HepG2 (cell line): ENCODE data around the gene RTEL1. TPM values are rescaled to one million over a fixed set of nuclear protein-coding genes. Genes with fewer than 3 reads are reported as not detected.

ENCODE experiments used
- AHDC1 ChIP-seq: sonication (generic); formaldehyde crosslinking; IDR thresholded peaks from 2 replicates; pipeline ENCODE4 v1.5.1; 2020; ENCODE audit warnings: mild to moderate bottlenecking, missing genetic modification reagents, borderline replicate concordance
- ARNT2 ChIP-seq: sonication (generic); formaldehyde crosslinking; IDR thresholded peaks from 2 replicates; pipeline ENCODE4 v1.8.0; 2022; ENCODE audit warnings: mild to moderate bottlenecking, low read depth, missing genetic modification reagents, moderate library complexity
- EZH2 ChIP-seq: conservative IDR thresholded peaks from 2 replicates; pipeline ENCODE4 v1.6.1; 2012; ENCODE audit warnings: mild to moderate bottlenecking, low read depth, low read length, moderate library complexity
- GFI1 ChIP-seq: sonication (generic); formaldehyde crosslinking; IDR thresholded peaks from 2 replicates; pipeline ENCODE4 v1.5.0; 2020; ENCODE audit warnings: missing genetic modification reagents, mild to moderate bottlenecking, borderline replicate concordance
- HMG20B ChIP-seq: conservative IDR thresholded peaks from 2 replicates; pipeline ENCODE4 v1.6.1; 2016; ENCODE audit warnings: missing genetic modification reagents, missing compliant biosample characterization
- KLF15 ChIP-seq: sonication (generic); formaldehyde crosslinking; IDR thresholded peaks from 2 replicates; pipeline ENCODE4 v1.8.1; 2023; ENCODE audit warnings: borderline replicate concordance, mild to moderate bottlenecking, inconsistent platforms, missing genetic modification reagents, mixed read lengths
- MIER3 ChIP-seq: IDR thresholded peaks from 2 replicates; pipeline ENCODE4 v1.6.1; 2016; ENCODE audit warnings: missing compliant biosample characterization, borderline replicate concordance
- MTA3 ChIP-seq: sonication (generic); formaldehyde crosslinking; IDR thresholded peaks from 2 replicates; pipeline ENCODE4 v1.4.0; 2020; ENCODE audit warnings: missing genetic modification reagents
- NFE2L1 ChIP-seq: sonication (generic); formaldehyde crosslinking; IDR thresholded peaks from 2 replicates; pipeline ENCODE4 v1.4.0; 2020; ENCODE audit warnings: missing genetic modification reagents, mild to moderate bottlenecking, borderline replicate concordance
- NR2C2 ChIP-seq: sonication (generic); formaldehyde crosslinking; IDR thresholded peaks from 2 replicates; pipeline ENCODE4 v1.4.0; 2020; ENCODE audit warnings: missing genetic modification reagents, mild to moderate bottlenecking, moderate library complexity, borderline replicate concordance
- PAWR ChIP-seq: sonication (generic); formaldehyde crosslinking; IDR thresholded peaks from 2 replicates; pipeline ENCODE4 v1.4.0; 2020; ENCODE audit warnings: missing genetic modification reagents, mild to moderate bottlenecking, borderline replicate concordance
- PITX1 ChIP-seq: sonication (generic); formaldehyde crosslinking; IDR thresholded peaks from 2 replicates; pipeline ENCODE4 v1.5.1; 2020; ENCODE audit warnings: mild to moderate bottlenecking, missing genetic modification reagents
- TOE1 ChIP-seq: sonication (generic); formaldehyde crosslinking; IDR thresholded peaks from 2 replicates; pipeline ENCODE4 v1.4.0; 2020; ENCODE audit warnings: mild to moderate bottlenecking, missing genetic modification reagents
- XRCC5 ChIP-seq: fragments of 200-400 bp; formaldehyde crosslinking; optimal IDR thresholded peaks from 2 replicates; pipeline ENCODE3; 2017; ENCODE audit warnings: mild to moderate bottlenecking, low read length
- ZBTB14 ChIP-seq: sonication (generic); formaldehyde crosslinking; IDR thresholded peaks from 2 replicates; pipeline ENCODE4 v1.4.0; 2020; ENCODE audit warnings: missing genetic modification reagents
- ZNF17 ChIP-seq: sonication (generic); formaldehyde crosslinking; IDR thresholded peaks from 2 replicates; pipeline ENCODE4 v1.5.0; 2020; ENCODE audit warnings: mild to moderate bottlenecking, missing genetic modification reagents
- ZNF577 ChIP-seq: sonication (generic); formaldehyde crosslinking; IDR thresholded peaks from 2 replicates; pipeline ENCODE4 v1.4.0; 2020; ENCODE audit warnings: mild to moderate bottlenecking, low read depth, missing genetic modification reagents, borderline replicate concordance
- polyA plus RNA-seq, 8 experiments: library from polyadenylated mRNA; depleted of rRNA in 3 of 8; stranded (reverse) in 7 of 8; unstranded in 1 of 8; fragments of >200 nt; fragmentation: Illumina TruSeq in 4 of 8; extraction: Trizol in 4 of 8; gene quantifications; 2 replicates each; pipeline versions ENCODE4 v1.2.1 to v1.2.3, GENCODE V29; 2011 to 2016; ENCODE audit warnings: low read depth in 4 of 8, missing spikeins in 1 of 8, mixed read lengths in 1 of 8; ENCODE audit not compliant: insufficient read depth in 1 of 8
- total RNA-seq, 5 experiments: library from RNA; depleted of rRNA; stranded (reverse); fragments of >200 nt; fragmentation: Illumina TruSeq; extraction: Trizol; gene quantifications; 2 replicates each; pipeline ENCODE4 v1.2.3, GENCODE V29; 2016; ENCODE audit warnings: low read depth in 1 of 5
- TF ChIP-seq, protein P1 (sequence below): sonication (generic); formaldehyde crosslinking; IDR thresholded peaks from 2 replicates; pipeline ENCODE4 v1.5.0; 2020; ENCODE audit warnings: missing genetic modification reagents, mild to moderate bottlenecking, borderline replicate concordance
- TF ChIP-seq, protein P2 (sequence below): sonication (generic); formaldehyde crosslinking; IDR thresholded peaks from 2 replicates; pipeline ENCODE4 v1.4.0; 2020; ENCODE audit warnings: missing genetic modification reagents

Gene RTEL1
- total and polyA plus RNA-seq, 2 of the 13 experiments (the other 11 are each of a cell fraction or from before 2014, with no cell fraction given), result 21.8 to 36.4 TPM

- TF ChIP-seq PAWR (CRISPR knock-in tag) (no peak), AHDC1 (CRISPR knock-in tag) (no peak; the same call in 1 of the 2 replicates), NR2C2 (CRISPR knock-in tag) (peak; percentile 98), XRCC5 (peak; percentile 99), ZNF17 (no peak), KLF15 (CRISPR knock-in tag) (peak; percentile 98; the same call in 1 of the 2 replicates), MIER3 (peak; percentile 98; the same call in 1 of the 2 replicates), HMG20B (CRISPR knock-in tag) (no peak), ZBTB14 (CRISPR knock-in tag) (peak; percentile 85), ARNT2 (CRISPR knock-in tag) (peak; percentile 82), ZNF577 (CRISPR knock-in tag) (no peak), EZH2 (no peak), PITX1 (no peak; the same call in 1 of the 2 replicates), NFE2L1 (no peak), MTA3 (CRISPR knock-in tag) (no peak; the same call in 1 of the 2 replicates), GFI1 (CRISPR knock-in tag) (peak; percentile 85), TOE1 (CRISPR knock-in tag) (peak; percentile 92)
- TF ChIP-seq, protein P1, sequence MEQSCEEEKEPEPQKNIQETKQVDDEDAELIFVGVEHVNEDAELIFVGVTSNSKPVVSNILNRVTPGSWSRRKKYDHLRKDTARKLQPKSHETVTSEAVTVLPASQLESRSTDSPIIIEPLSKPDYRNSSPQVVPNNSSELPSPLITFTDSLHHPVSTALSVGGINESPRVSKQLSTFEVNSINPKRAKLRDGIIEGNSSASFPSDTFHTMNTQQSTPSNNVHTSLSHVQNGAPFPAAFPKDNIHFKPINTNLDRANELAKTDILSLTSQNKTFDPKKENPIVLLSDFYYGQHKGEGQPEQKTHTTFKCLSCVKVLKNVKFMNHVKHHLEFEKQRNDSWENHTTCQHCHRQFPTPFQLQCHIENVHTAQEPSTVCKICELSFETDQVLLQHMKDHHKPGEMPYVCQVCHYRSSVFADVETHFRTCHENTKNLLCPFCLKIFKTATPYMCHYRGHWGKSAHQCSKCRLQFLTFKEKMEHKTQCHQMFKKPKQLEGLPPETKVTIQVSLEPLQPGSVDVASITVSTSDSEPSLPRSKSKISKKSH, result peak; percentile 87; the same call in 1 of the 2 replicates
- TF ChIP-seq, protein P2, sequence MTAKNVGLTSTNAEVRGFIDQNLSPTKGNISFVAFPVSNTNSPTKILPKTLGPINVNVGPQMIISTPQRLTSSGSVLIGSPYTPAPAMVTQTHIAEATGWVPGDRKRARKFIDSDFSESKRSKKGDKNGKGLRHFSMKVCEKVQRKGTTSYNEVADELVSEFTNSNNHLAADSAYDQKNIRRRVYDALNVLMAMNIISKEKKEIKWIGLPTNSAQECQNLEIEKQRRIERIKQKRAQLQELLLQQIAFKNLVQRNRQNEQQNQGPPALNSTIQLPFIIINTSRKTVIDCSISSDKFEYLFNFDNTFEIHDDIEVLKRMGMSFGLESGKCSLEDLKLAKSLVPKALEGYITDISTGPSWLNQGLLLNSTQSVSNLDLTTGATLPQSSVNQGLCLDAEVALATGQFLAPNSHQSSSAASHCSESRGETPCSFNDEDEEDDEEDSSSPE (CRISPR knock-in tag), result peak; percentile 96
Observed at GRCh38 chr20:63657937-63658748, at the start of gene RTEL1 (continued).
